HepG2 (cell line): ENCODE data around the gene SYNE2. TPM values are rescaled to one million over a fixed set of nuclear protein-coding genes. Genes with fewer than 3 reads are reported as not detected.

Source experiments
- ATAC-seq: fragments of 200-7000 bp; cut with Tn5 transposase; 3 replicates; pipeline ENCODE4 v1.9.1; 2020; ENCODE audit warnings: mild to moderate bottlenecking, moderate library complexity
- BruUV-seq: library from RNA; stranded (reverse); fragments of 400-500 nt; replicated peaks from 2 replicates; lab custom pipeline; 2021; lab: Mats Ljungman, UMichigan
- CTCF ChIA-PET: fragments of 300-600 bp; formaldehyde crosslinking; extraction: SDS; loops from one replicate; lab custom pipeline; 2021; ENCODE audit warnings: low total read pairs, inconsistent platforms, low intra/inter-chr PET ratio; lab: Yijun Ruan, JAX
- POLR2A ChIA-PET: fragments of 350-600 bp; sonication (Branson Sonifier 250); formaldehyde crosslinking; loops from one replicate; lab custom pipeline; 2020; ENCODE audit warnings: antibody characterized with exemption, inconsistent platforms; lab: Yijun Ruan, JAX
- DNase-seq: peaks from one replicate; pipeline ENCODE4 v3.0.0-alpha.2; 2015; ENCODE audit warnings: low spot score
- FAIRE-seq: peaks from 3 replicates; lab custom pipeline; 2011; peaks lifted over from hg19 to GRCh38; lab: Jason Lieb, UNC
- H2AFZ ChIP-seq: one replicate; pipeline ENCODE4 v1.6.1; 2011; ENCODE audit warnings: low read length, inconsistent platforms
- H3K27ac ChIP-seq: fragments of 300-600 bp; 3 replicates; pipeline ENCODE4 v1.8.0; 2011; ENCODE audit warnings: mixed run types, mild to moderate bottlenecking, mixed read lengths, low read length, inconsistent platforms; ENCODE audit not compliant: insufficient read depth; ENCODE audit errors: extremely low read length
- H3K27me3 ChIP-seq, 2 experiments: fragments of 200-600 bp in 1 of 2; 2 replicates in 1 of 2; 3 replicates in 1 of 2; pipeline versions ENCODE4 v1.6.0 to v1.8.0; 2011; ENCODE audit warnings: low read length in 2 of 2, mild to moderate bottlenecking in 2 of 2, moderate library complexity in 2 of 2, inconsistent platforms in 1 of 2; ENCODE audit not compliant: insufficient read depth in 2 of 2, control insufficient read depth in 1 of 2
- H3K36me3 ChIP-seq, 2 experiments: fragments of 200-600 bp in 1 of 2; replicated peaks in 1 of 2; 2 replicates in 1 of 2; 3 replicates in 1 of 2; pipeline versions ENCODE4 v1.5.1 to v1.8.0; 2011; ENCODE audit warnings: low read length in 2 of 2, inconsistent platforms in 1 of 2; ENCODE audit not compliant: insufficient read depth in 2 of 2, control insufficient read depth in 1 of 2
- H3K4me1 ChIP-seq: 2 replicates; pipeline ENCODE4 v1.5.1; 2012; ENCODE audit warnings: low read length, inconsistent platforms; ENCODE audit not compliant: insufficient read depth
- H3K4me2 ChIP-seq: 2 replicates; pipeline ENCODE4 v1.6.0; 2011; ENCODE audit warnings: low read depth, low read length, inconsistent platforms
- H3K4me3 ChIP-seq, 3 experiments: fragments of 200-600 bp in 1 of 3; sonication (generic), shearing (Covaris generic) in 1 of 3; replicated peaks in 1 of 3; 2 replicates each; pipeline ENCODE4 v1.5.1; 2011 to 2016; ENCODE audit warnings: low read length in 3 of 3, inconsistent platforms in 2 of 3, low read depth in 2 of 3, mild to moderate bottlenecking in 2 of 3, control low read depth in 1 of 3, mixed read lengths in 1 of 3; ENCODE audit not compliant: insufficient read depth in 1 of 3
- H3K79me2 ChIP-seq: one replicate; pipeline ENCODE4 v1.6.1; 2011; ENCODE audit warnings: low read length, inconsistent platforms; ENCODE audit not compliant: insufficient read depth
- H3K9ac ChIP-seq: 2 replicates; pipeline ENCODE4 v1.6.0; 2011; ENCODE audit warnings: mild to moderate bottlenecking, low read depth, low read length, inconsistent platforms; ENCODE audit not compliant: insufficient read depth
- H3K9me3 ChIP-seq: 2 replicates; pipeline ENCODE4 v1.5.1; 2012; ENCODE audit warnings: mild to moderate bottlenecking, low read length
- H4K20me1 ChIP-seq: 2 replicates; pipeline ENCODE4 v1.6.0; 2011; ENCODE audit warnings: inconsistent platforms, mild to moderate bottlenecking, low read length, moderate library complexity; ENCODE audit not compliant: insufficient read depth
- GTF2F1 ChIP-seq: fragments of 150-350 bp; IDR thresholded peaks from 2 replicates; pipeline ENCODE4 v1.6.1; 2014; ENCODE audit warnings: low read length
- HIC2 ChIP-seq: sonication (generic); formaldehyde crosslinking; IDR thresholded peaks from 2 replicates; pipeline ENCODE4 v1.9.0; 2022; ENCODE audit warnings: low read depth, missing genetic modification reagents
- HNRNPL ChIP-seq: fragments of 200-400 bp; formaldehyde crosslinking; IDR thresholded peaks from 2 replicates; pipeline ENCODE4 v1.6.1; 2017; ENCODE audit warnings: mild to moderate bottlenecking, low read depth, low read length
- MAX ChIP-seq: IDR thresholded peaks from 2 replicates; pipeline ENCODE4 v1.6.1; 2012; ENCODE audit warnings: inconsistent platforms
- NFKBIZ ChIP-seq: IDR thresholded peaks from 2 replicates; pipeline ENCODE4 v1.6.1; 2018; ENCODE audit warnings: missing genetic modification reagents, missing compliant biosample characterization
- SALL1 ChIP-seq: sonication (generic); formaldehyde crosslinking; IDR thresholded peaks from 2 replicates; pipeline ENCODE4 v1.8.0; 2022; ENCODE audit warnings: mild to moderate bottlenecking, missing genetic modification reagents
- TRIM24 ChIP-seq: sonication (generic); formaldehyde crosslinking; IDR thresholded peaks from 2 replicates; pipeline ENCODE4 v1.8.0; 2022; ENCODE audit warnings: mild to moderate bottlenecking, missing genetic modification reagents
- ZNF180 ChIP-seq: sonication (generic); formaldehyde crosslinking; IDR thresholded peaks from 2 replicates; pipeline ENCODE4 v1.4.0; 2020; ENCODE audit warnings: low read depth, missing genetic modification reagents, borderline replicate concordance
- ZNF646 ChIP-seq: sonication (generic); formaldehyde crosslinking; IDR thresholded peaks from 2 replicates; pipeline ENCODE4 v1.9.0; 2021; ENCODE audit warnings: mild to moderate bottlenecking, missing genetic modification reagents
- ZNF792 ChIP-seq: IDR thresholded peaks from 2 replicates; pipeline ENCODE4 v1.6.1; 2016
- WGBS: methylation state at CpG from one replicate; pipeline ENCODE4 v1.1.6; 2017; ENCODE audit warnings: low lambda C conversion rate; 5-methylcytosine and 5-hydroxymethylcytosine counted together
- in situ Hi-C: cut with HindIII; loops from 2 replicates; pipeline ENCODE4 v1.10.0; 2017; ENCODE audit warnings: low pct_unique_long_range_greater_than_20kb; ENCODE audit not compliant: extremely low pct_ligation_motif_present
- intact Hi-C: fragments of 100-400 bp; cut with micrococcal nuclease; formaldehyde crosslinking; loops from one replicate; pipeline ENCODE4 v1.10.0; 2022; ENCODE audit not compliant: unreplicated experiment
- polyA plus RNA-seq, 8 experiments: library from polyadenylated mRNA; depleted of rRNA in 3 of 8; stranded (reverse) in 7 of 8; unstranded in 1 of 8; fragments of >200 nt; fragmentation: Illumina TruSeq in 4 of 8; extraction: Trizol in 4 of 8; gene quantifications; 2 replicates each; pipeline versions ENCODE4 v1.2.1 to v1.2.3, GENCODE V29; 2011 to 2016; ENCODE audit warnings: low read depth in 4 of 8, missing spikeins in 1 of 8, mixed read lengths in 1 of 8; ENCODE audit not compliant: insufficient read depth in 1 of 8
- total RNA-seq, 5 experiments: library from RNA; depleted of rRNA; stranded (reverse); fragments of >200 nt; fragmentation: Illumina TruSeq; extraction: Trizol; gene quantifications; 2 replicates each; pipeline ENCODE4 v1.2.3, GENCODE V29; 2016; ENCODE audit warnings: low read depth in 1 of 5
- TF ChIP-seq, protein P1 (sequence below): sonication (generic); formaldehyde crosslinking; IDR thresholded peaks from 2 replicates; pipeline ENCODE4 v1.5.0; 2020; ENCODE audit warnings: mild to moderate bottlenecking, missing genetic modification reagents
- TF ChIP-seq, protein P2 (sequence below): sonication (generic); formaldehyde crosslinking; IDR thresholded peaks from 2 replicates; pipeline ENCODE4 v1.4.0; 2020; ENCODE audit warnings: missing genetic modification reagents

SYNE2 gene
- total and polyA plus RNA-seq, 2 of the 13 experiments (the other 11 are each of a cell fraction or from before 2014, with no cell fraction given) = 6.2 to 13.3 TPM

GRCh38 chr14:64210216-64210615 is 357.4 kb downstream of the SYNE2 start:
- CTCF ChIA-PET = no interaction called here
- ATAC-seq = no peak
- H3K9me3 ChIP-seq = no peaks in the 10 kb centered on the region
- H3K4me2 ChIP-seq = no peak overlapping the region
- H3K4me3 ChIP-seq = no peak overlapping the region
- 79% methylated on average over 12 of the region's 12 CpGs for WGBS
- 0 out of 5 replicates have a peak, but pooled peaks cover 0 to 3% of the 10 kb centered on the region in 2 experiments for H3K36me3 ChIP-seq
- H4K20me1 ChIP-seq = no peaks in the 10 kb centered on the region
- no peaks in the 10 kb centered on the region for H3K4me1 ChIP-seq
- no TSS peak for BruUV-seq
- in situ Hi-C loops = no loop called here
- no peak overlapping the region for H2AFZ ChIP-seq
- no peak for DNase-seq
- POLR2A ChIA-PET = no interaction called here
- H3K79me2 ChIP-seq = no peaks in the 10 kb centered on the region
- intact Hi-C loops = no loop called here
- H3K27me3 ChIP-seq = no peaks in the 10 kb centered on the region
- H3K27ac ChIP-seq = no peak overlapping the region
- no peak overlapping the region for H3K9ac ChIP-seq
- FAIRE-seq = no peak
- TF ChIP-seq TRIM24 (CRISPR knock-in tag) (no peak), GTF2F1 (no peak), SALL1 (CRISPR knock-in tag) (no peak), HNRNPL (no peak), ZNF646 (CRISPR knock-in tag) (no peak), HIC2 (CRISPR knock-in tag) (no peak), ZNF792 (no peak), MAX (no peak), ZNF180 (CRISPR knock-in tag) (no peak), NFKBIZ (no peak)
- TF ChIP-seq, protein P1, sequence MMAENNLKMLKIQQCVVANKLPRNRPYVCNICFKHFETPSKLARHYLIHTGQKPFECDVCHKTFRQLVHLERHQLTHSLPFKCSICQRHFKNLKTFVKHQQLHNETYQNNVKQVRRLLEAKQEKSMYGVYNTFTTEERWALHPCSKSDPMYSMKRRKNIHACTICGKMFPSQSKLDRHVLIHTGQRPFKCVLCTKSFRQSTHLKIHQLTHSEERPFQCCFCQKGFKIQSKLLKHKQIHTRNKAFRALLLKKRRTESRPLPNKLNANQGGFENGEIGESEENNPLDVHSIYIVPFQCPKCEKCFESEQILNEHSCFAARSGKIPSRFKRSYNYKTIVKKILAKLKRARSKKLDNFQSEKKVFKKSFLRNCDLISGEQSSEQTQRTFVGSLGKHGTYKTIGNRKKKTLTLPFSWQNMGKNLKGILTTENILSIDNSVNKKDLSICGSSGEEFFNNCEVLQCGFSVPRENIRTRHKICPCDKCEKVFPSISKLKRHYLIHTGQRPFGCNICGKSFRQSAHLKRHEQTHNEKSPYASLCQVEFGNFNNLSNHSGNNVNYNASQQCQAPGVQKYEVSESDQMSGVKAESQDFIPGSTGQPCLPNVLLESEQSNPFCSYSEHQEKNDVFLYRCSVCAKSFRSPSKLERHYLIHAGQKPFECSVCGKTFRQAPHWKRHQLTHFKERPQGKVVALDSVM (CRISPR knock-in tag) = no peak
- TF ChIP-seq, protein P2, sequence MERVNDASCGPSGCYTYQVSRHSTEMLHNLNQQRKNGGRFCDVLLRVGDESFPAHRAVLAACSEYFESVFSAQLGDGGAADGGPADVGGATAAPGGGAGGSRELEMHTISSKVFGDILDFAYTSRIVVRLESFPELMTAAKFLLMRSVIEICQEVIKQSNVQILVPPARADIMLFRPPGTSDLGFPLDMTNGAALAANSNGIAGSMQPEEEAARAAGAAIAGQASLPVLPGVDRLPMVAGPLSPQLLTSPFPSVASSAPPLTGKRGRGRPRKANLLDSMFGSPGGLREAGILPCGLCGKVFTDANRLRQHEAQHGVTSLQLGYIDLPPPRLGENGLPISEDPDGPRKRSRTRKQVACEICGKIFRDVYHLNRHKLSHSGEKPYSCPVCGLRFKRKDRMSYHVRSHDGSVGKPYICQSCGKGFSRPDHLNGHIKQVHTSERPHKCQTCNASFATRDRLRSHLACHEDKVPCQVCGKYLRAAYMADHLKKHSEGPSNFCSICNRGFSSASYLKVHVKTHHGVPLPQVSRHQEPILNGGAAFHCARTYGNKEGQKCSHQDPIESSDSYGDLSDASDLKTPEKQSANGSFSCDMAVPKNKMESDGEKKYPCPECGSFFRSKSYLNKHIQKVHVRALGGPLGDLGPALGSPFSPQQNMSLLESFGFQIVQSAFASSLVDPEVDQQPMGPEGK (CRISPR knock-in tag) = no peak
